K562 (cell line): ENCODE data around the gene STX2. TPM values are rescaled to one million over a fixed set of nuclear protein-coding genes. Genes with fewer than 3 reads are reported as not detected.

Experiments
- ATF2 ChIP-seq: sonication (generic); formaldehyde crosslinking; IDR thresholded peaks from 2 replicates; pipeline ENCODE4 v1.8.1; 2022; ENCODE audit warnings: missing genetic modification reagents
- CGGBP1 ChIP-seq: fragments of 250-450 bp; sonication (Bioruptor Pico); IDR thresholded peaks from 2 replicates; pipeline ENCODE4 v1.9.0; 2021; ENCODE audit warnings: mild to moderate bottlenecking
- E2F4 ChIP-seq: sonication (generic); formaldehyde crosslinking; IDR thresholded peaks from 2 replicates; pipeline ENCODE4 v1.8.0; 2022; ENCODE audit warnings: mild to moderate bottlenecking, low read depth, missing genetic modification reagents
- EHMT2 ChIP-seq: fragments of 450-650 bp; IDR thresholded peaks from 2 replicates; pipeline ENCODE4 v1.6.1; 2018; ENCODE audit warnings: antibody characterized with exemption
- FOXA1 ChIP-seq: fragments of 450-650 bp; IDR thresholded peaks from 2 replicates; pipeline ENCODE4 v1.6.1; 2016; ENCODE audit warnings: mild to moderate bottlenecking, borderline replicate concordance
- HLTF ChIP-seq: fragments of 450-650 bp; IDR thresholded peaks from 2 replicates; pipeline ENCODE4 v1.6.1; 2016
- MAZ ChIP-seq, 2 experiments: fragments of 450-650 bp in 1 of 2; sonication (generic) in 1 of 2; formaldehyde crosslinking; IDR thresholded peaks in 1 of 2; conservative IDR thresholded peaks in 1 of 2; 2 replicates each; pipeline versions ENCODE4 v1.4.0 to v1.5.0; 2020; ENCODE audit warnings: mild to moderate bottlenecking in 1 of 2, missing genetic modification reagents in 1 of 2
- MGA ChIP-seq: fragments of 450-650 bp; IDR thresholded peaks from 2 replicates; pipeline ENCODE4 v1.6.1; 2016; ENCODE audit warnings: mild to moderate bottlenecking, moderate library complexity
- NELFE ChIP-seq: IDR thresholded peaks from 2 replicates; pipeline ENCODE4 v1.6.1; 2011; ENCODE audit warnings: mild to moderate bottlenecking; ENCODE audit not compliant: insufficient read depth, insufficient read length
- PHB2 ChIP-seq: fragments of 450-650 bp; IDR thresholded peaks from 2 replicates; pipeline ENCODE4 v1.6.1; 2017; ENCODE audit warnings: low read depth
- TEAD2 ChIP-seq: fragments of 450-650 bp; IDR thresholded peaks from 2 replicates; pipeline ENCODE4 v1.6.1; 2016; ENCODE audit warnings: missing genetic modification characterization, control low read depth, missing compliant biosample characterization
- TSC22D4 ChIP-seq: fragments of 450-650 bp; IDR thresholded peaks from 2 replicates; pipeline ENCODE4 v1.6.1; 2016; ENCODE audit warnings: missing genetic modification characterization, missing biosample characterization, control low read depth
- ZNF764 ChIP-seq: fragments of 250-450 bp; sonication (Bioruptor Pico); IDR thresholded peaks from 2 replicates; pipeline ENCODE4 v1.4.0; 2020; ENCODE audit warnings: low read depth, mild to moderate bottlenecking, moderate library complexity
- polyA plus RNA-seq, 8 experiments: library from polyadenylated mRNA; depleted of rRNA in 4 of 8; stranded (reverse) in 5 of 8; unstranded in 3 of 8; fragments of >200 nt; fragmentation: Nextera tagmentation in 2 of 8; fragmentation: Illumina TruSeq in 1 of 8; extraction: Ambion mirVana in 2 of 8; extraction: Trizol in 1 of 8; gene quantifications; 2 replicates each; pipeline versions ENCODE4 v1.2.1 to v1.2.3, GENCODE V29; 2011 to 2014; ENCODE audit warnings: inconsistent platforms in 1 of 8, missing spikeins in 1 of 8
- total RNA-seq, 7 experiments: library from RNA; depleted of rRNA in 6 of 7; stranded (reverse); fragments of >200 nt in 6 of 7; fragmentation: Illumina TruSeq in 2 of 7; extraction: Trizol in 2 of 7; gene quantifications; 2 replicates each; pipeline versions ENCODE4 v1.2.1 to v1.2.3, GENCODE V29; 2011 to 2021; ENCODE audit warnings: low replicate concordance in 1 of 7

The STX2 gene
- total and polyA plus RNA-seq, 9 of the 15 experiments (the other 6 are each of a cell fraction or from before 2014, with no cell fraction given): 22.2 to 54.6 (median 30.8) TPM

- TF ChIP-seq E2F4 (CRISPR knock-in tag) (no peak), HLTF (no peak), ZNF764 (CRISPR knock-in tag) (no peak), NELFE (no peak), PHB2 (no peak), MAZ (CRISPR knock-in tag; conservative IDR thresholded peaks at IDR 0.05 in 1 of 2, IDR thresholded peaks at IDR 0.05 in 1 of 2) (peak; percentile 36 to 64; a peak in 3 of 4 replicates), EHMT2 (no peak), CGGBP1 (CRISPR knock-in tag) (no peak), ATF2 (no peak), MGA (peak; percentile 92), TSC22D4 (tag) (no peak), TEAD2 (tag) (no peak), FOXA1 (no peak)
These were observed 32.5 kb upstream of the STX2 start, which contains the start of gene RAN (continued) for GRCh38 chr12:130871286-130872178.
